RPMI7951 (cell line): Measurements from ENCODE around the gene MOAP1. TPM values are rescaled to one million over a fixed set of nuclear protein-coding genes. Genes with fewer than 3 reads are reported as not detected.
"Not testable (repeated sequence)": the region's sequence is repeated elsewhere in the genome, so short reads cannot be mapped to it uniquely, and the experiment has no call there.

Experiments used
- DNase-seq: peaks from one replicate; pipeline ENCODE4 v3.0.0-alpha.2; 2012; ENCODE audit warnings: low read depth
- total RNA-seq: library from RNA; depleted of rRNA; stranded (reverse); fragments of >200 nt; shearing (Covaris generic); gene quantifications from 2 replicates; pipeline ENCODE4 v1.2.3, GENCODE V29; 2014

Gene MOAP1
- total RNA-seq, 1 experiment from 2014 or later: 6.5 TPM

DNA sequence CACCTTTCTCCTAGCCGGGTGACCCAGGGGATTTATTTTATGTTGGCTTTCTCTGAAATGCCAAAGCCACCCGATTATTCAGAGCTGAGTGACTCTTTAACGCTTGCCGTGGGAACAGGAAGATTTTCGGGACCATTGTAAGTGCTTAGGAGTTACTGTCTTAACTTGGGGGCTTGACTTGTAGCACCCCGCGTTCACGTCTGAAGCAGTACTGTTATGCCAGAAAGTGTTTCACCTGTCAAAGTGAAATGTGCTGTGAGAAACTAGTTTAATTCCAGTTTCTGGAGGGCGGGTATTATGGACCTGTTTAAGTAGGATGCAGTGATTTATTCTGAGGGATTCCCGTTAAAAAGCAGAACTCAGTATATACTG, 638 bp upstream of the MOAP1 start:
- no peak for DNase-seq

DNA sequence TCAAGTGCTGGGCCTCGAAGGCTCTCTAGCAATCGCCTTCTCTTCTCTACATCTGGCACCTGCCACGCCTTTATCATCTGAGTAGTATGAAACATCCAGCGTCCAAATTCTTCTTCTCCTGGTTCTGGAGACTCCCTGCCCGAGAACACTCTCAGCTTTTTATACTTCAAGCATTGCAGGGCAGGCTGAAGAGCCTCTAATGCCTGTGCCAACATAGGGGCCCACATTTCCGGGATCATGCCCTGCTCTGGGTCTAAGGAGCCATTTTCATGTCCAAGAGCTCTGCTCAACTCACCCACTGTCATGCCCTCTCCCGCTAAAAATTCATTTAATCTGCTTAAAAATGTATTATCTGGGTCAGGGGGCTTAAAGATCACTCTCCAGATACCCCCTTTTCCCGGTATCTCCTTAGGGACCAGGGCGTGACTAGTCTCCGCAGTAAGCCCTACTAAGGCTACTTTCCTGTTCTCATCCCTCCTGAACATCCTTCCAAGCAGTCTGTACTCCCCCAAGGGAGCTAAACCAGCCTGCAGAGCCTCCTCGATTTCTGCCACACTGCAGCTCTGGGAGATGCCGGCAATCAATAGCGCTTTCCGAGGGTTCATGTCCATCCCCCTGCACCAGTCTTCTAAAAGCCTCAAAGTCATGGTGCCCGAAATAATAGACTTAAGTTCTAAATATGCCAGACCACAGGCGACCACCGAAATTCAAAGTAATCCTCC, 940 bp downstream of the MOAP1 start:
- DNase-seq: no peak

DNA sequence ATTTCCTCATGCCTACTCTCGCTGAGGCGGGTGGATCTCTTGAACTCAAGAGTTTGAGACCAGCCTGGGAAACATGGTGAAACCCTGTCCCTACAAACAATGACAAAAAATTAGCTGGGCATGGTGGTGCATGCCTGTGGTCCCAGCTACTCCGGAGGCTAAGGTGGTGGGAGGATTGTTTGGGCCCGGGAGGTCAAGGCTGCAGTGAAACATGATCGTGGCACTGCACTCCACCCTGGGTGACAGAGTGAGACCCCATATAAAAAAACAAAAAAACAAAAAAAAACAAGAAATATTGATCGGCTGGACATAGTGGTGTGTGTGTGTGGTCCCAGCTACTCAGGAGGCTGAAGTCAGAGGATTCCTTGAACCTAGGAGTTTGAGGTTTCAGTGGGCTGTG, 9.2 kb downstream of the MOAP1 start:
- DNase-seq: no peak

DNA sequence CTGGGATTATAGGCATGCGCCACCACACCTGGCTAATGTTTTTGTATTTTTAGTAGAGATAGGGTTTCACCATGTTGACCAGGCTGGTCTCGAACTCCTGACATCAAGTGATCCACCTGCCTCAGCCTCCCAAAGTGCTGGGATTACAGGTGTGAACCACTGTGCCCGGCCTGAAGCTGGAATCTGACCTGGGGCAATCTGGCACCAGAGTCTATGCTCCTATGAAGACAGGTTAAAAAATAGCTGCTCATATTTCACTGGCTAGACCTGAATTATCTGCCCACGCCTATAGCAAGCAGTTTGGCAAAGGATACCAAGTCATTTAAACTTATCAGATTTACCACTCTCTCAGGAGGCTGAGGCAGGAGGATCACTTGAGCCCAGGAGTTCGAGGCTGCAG, 10.0 kb downstream of the MOAP1 start:
- not testable (repeated sequence) for DNase-seq

DNA sequence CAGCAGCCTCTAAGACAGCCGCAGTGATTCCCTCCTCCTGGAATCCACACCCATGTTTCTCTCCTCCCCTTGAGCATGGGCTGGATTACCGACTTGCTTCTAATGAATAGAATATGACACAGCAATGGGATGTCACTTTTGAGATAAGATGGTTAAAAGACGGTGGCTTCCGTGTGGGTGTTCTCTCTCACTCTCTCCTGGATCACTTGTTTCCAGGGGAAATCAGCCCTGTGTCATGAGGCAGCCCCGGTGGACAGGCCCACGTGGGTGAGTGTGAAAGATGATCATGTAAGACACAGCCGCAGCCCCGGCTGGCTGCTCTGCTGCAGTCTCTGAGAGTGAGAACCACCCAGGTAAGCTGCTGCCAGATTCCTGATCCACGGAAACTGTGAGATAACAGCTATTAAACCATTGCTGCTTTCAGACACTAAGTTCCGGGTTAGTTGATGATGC, 10.7 kb downstream of the MOAP1 start:
- no peak for DNase-seq

DNA sequence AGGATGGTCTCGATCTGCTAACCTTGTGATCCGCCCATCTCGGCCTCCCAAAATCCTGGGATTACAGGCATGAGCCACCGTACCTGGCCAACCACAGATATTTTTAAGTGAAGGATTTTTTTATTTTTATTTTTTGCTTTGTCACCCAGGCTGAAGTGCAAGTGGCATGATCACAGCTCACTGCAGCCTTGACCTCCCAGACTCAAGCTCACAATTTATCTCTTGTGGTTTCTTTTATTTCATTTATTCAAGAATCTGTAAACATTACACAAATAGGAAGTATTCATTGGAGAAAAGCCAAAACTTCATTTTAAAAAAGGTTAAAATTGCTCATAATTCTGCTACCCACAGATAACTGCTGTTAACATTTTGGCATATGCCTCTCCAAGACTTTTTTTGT, 13.3 kb downstream of the MOAP1 start:
- no peak for DNase-seq

DNA sequence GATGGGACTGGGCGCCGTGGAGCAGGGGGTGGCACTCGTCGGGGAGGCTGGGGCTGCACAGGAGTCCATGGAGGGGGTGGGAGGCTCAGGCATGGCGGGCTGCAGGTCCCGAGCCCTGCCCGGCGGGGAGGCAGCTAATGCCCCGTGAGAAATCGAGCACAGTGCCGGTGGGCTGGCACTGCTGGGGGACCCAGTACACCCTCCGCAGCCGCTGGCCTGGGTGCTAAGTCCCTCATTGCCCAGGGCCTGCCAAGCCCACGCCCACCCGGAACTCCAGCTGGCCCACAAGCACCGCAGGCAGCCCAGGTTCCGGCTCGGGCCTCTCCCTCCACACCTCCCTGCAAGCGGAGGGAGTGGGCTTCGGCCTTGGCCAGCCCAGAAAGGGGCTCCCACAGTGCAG, 14.6 kb downstream of the MOAP1 start:
- DNase-seq: not testable (repeated sequence)

DNA sequence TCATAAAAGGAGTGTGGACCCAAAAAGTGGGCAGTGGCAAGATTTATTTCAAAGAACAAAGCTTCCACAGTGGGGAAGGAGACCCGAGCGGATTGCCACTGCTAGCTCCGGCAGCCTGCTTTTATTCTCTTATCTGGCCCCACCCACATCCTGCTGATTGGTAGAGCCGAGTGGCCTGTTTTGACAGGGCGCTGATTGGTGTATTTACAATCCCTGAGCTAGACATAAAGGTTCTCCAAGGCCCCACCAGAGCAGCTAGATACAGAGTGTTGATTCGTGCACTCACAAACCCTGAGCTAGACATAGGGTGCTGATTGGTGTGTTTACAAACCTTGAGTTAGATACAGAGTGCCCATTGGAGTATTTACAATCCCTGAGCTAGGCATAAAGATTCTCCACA, 15.1 kb downstream of the MOAP1 start:
- not testable (repeated sequence) for DNase-seq

DNA sequence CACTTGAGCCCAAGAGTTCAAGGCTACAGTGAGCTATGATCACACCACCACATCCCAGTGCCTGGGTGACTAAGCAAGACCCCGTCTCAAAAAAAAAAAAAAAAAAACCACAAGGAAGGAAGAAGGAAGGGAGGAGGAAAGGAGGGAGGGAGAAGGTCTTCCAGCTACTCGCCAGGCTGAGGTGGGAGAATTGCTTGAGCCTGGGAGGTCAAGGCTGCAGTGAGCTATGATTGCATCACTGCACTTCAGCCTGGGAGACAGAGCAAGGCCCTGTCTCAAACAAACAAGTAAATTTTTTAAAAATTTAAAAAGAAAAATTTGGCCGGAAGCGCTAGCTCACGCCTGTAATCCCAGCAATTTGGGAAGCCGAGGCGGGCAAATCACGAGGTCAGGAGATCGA, 16.1 kb downstream of the MOAP1 start:
- DNase-seq: not testable (repeated sequence)

DNA sequence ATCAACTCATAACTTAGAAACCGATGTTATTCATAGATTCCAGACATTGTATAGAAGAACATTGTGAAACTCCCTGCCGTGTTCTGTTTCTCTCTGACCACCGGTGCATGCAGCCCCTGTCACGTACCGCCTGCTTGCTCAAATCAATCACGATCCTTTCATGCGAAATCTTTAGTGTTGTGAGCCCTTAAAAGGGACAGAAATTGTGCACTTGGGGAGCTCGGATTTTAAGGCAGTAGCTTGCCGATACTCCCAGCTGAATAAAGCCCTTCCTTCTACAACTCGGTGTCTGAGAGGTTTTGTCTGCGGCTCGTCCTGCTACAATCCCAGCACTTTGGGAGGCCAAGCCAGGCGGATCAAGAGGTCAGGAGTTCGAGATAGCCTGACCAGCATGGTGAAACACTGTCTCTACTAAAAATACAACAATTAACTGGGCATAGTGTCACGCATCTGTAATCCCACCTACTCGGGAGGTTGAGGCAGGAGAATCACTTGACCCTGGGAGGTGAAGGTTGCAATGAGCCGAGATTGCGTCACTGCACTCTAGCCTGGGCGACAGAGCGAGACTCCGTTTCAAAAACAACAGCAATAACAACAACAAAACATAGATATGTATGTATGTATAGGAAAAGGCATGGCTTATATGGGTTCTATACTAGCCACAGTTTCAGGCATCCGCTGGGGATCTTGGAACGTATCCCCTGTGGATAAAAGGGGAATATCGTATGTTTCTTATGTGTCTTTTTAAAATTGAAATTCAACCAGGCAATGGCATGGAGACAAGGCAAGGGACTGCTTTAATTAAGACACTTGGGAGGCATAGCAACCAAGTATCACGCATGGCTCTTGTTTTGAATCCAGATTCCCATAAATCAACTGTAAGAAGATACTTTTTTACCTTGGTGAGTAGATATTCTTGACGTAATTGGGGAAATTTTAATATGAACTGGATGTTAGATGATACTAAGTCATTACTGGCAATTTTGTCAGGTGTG, 19.1 kb downstream of the MOAP1 start:
- DNase-seq: not testable (repeated sequence)

DNA sequence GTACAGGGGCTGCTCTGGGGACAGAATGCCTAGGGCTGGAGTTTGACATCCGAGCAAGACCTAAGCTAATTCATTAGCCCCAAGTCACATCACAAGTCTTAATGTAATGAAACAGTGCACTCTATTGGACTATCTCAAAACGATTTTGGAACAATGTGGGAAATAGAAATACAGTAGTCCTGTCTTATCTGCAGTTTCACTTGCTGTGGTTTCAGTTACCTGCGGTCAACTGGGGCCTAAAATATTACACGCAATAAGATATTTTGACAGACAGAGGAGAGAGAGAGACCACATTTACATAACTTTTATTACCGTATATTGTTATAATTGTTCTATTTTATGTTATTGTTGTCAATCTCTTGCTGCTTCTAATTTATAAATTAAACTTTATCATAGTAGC, 21.1 kb downstream of the MOAP1 start:
- no peak for DNase-seq

DNA sequence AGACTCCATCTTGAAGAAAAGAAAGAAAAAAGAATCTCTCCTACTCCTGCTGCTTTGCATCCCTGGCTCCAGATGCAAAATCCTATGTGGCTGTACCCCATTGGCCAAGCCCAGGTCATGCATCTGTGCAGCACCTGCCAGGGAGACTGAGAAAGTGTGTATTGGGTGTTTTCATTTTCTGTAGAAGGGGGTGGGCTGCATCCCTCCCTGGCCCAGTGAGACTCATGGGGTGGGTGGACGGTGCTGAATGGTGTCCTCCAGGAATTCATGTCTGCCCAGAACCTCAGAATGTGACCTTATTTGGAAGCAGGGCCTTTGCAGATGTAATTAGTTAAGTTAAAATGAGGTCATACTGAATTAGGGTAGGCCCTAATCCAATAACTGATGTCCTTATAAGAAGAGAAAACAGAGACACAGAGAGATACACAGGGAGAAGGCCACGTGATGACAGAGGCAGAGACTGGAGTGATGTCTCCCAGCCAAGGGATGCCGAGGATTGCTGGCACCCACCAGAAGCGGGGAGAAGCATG, 23.2 kb downstream of the MOAP1 start:
- DNase-seq: no peak

DNA sequence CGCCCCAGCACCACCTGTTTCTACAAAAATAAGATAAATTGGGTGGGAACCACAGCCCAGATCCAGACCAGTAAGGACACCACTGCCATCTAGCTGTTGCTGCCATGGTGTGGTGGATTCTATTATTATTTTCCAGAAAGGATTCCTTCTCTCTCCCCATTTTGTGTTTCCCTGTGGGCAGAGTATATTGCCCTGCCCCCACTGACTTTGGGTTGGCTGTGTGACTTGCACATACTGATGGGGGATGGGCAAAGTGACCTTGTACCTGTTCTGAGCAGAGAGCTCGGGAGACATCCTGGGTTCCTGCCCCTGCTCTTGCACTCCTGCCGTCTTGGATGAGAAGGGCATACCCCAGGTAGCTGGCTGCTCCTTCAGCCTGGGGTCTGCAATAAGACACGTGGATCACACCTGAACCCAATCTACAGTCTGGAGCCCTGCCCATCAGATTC, 24.3 kb downstream of the MOAP1 start:
- DNase-seq: no peak

DNA sequence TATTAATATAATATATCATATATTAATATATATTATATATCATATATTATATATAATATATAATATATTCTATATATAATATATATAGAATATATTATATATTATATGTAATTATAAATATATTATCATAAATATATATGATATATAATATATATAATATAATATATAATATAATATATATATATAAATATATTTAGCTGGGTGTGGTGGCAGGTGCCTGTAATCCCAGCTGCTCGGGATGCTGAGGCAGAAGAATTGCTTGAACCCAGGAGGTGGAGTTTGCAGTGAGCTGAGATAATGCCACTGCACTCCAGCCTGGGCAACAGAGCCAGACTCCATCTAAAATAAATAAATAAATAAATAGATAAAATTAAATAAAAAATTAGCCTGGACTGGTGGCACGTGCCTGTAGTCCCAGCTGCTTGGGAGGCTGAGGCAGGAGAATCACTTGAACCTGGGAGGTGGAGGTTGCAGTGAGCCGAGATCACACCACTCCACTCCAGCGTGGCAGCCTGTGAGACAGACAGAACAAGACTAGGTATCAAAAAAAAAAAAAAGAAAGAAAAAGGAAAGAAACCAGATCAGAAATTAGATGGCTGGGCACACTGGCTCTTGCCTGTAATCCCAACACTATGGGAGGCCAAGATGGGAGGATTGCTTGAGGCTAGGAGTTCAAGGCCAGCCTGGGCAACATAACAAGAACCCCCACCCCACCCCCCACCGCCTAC, 24.9 kb downstream of the MOAP1 start:
- not testable (repeated sequence) for DNase-seq

DNA sequence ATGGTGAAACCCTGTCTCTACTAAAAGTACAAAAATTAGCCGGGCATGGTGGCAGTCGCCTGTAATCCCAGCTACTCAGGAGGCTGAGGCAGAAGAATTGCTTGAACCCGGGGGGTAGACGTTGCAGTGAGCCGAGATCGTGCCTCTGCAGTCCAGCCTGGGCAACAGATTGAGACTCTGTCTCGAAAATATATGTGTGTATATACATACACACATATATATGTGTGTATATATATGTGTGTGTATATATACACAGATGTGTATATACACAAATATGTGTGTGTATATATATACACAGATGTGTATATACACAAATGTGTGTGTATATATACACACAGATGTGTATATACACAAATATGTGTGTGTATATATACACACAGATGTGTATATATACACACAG, 26.3 kb downstream of the MOAP1 start:
- DNase-seq: not testable (repeated sequence)

DNA sequence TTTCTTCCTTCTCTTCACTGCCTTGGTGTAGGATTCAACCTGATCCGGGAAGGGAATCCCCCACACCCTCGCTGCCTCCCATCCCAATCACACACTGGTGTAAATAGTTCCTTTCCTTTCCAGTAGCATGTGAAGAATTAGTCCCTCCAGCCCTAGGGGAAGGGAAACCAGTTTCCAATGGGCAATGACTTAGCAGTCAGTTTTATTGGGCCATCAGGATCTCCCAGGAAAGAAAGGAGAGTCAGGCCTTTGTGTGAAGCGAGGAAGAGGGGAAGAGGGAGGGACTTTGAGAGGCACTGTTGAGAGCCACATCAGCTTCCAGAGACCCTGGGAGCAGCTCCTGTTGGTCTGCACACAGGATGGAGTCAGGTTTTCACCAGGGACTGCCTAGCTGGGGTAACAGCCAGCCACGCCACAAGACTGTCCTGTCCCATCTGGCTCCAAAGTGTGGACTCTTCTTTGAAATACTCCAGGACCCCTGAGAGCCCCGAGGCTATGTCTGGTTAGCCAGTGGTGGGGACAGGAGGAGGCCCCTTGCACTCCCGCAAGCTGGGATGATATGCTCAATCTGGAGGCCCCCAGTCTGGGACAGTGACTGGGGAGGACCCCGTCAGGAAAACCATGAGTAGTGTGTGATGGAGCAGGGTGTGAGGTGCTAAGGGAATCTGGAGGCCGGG, 27.9 kb downstream of the MOAP1 start:
- no peak for DNase-seq

DNA sequence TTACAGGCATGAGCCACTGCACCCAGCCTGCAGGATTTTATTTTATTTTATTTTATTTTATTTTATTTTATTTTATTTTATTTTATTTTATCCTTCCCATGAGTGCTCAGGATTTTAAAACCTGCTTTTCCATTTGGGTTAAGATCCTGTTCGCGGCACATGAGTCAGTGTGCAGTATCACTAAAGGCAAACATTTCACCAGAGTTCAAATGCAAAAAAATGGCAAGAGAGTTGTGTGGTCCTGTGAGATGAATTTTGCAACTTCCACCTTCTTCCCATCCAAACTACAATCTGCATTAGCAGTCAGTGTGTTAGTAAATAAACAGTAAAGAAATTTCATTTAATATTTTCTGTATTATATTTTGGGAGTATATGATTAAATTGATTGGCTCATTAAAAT, 29.0 kb downstream of the MOAP1 start:
- DNase-seq: no peak

DNA sequence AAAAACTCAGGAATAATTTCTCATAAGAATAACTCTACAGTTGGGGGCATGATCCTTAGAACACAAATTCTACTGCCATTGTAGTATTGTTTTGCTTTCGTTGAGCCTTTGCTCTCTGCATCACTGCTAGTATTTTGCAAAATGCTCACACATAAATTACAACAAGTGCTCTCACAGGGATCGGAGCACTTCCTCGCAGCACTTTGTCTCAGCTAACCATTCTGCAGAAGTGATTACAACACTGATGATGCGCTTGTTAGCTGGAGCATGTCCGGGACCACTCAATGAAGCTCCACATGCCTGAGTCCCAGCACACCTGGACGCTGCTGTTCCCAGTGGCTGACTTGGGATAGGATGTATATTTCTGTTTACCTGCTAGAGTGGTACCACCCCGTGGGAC, 31.6 kb downstream of the MOAP1 start:
- DNase-seq: no peak

DNA sequence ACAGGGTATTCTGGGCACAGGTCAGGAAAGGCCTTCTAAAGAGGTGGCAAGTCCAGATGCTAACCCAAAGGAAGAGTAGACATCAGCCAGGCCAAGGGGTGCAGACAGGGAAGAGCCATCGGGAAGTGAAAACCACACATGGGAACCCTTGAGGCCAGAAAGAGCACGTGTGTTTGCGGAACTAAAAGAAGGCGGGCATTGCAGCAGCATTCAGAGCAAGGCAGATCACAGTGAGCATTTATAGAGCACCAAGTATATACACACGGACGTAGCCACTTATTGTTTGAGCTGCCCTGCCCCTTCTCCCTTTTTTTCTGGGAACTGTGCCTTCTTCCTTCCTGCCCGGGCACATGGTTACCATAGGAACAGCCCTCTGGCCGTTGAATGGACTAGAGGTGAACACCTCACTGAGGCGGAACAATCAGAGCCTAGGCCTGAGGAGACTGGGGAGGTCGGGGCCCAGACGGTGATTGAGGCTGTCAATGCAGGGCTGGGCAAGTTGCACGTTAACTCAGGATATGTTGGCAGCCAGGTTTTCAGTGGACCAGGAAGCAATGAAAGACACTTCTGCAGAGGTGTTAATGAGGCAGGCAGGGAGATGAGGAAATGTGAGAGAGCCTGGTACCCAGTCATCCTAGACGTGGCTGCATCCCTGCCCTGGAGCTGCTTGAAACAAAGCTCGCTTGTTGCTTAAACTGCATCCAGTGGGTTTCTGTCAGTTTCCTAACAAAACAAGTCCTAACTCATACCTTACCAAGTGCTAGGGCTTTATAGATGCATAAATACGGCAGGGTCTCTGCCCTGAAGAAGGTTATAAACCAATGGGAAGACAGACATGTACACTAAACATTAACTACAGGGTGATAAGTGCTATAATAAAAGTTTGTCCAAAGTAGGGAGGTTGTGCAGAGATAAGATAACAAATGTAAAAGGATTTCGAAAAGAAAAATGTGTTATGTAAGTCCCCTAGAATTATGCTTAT, 34.2 kb downstream of the MOAP1 start:
- DNase-seq: no peak

DNA sequence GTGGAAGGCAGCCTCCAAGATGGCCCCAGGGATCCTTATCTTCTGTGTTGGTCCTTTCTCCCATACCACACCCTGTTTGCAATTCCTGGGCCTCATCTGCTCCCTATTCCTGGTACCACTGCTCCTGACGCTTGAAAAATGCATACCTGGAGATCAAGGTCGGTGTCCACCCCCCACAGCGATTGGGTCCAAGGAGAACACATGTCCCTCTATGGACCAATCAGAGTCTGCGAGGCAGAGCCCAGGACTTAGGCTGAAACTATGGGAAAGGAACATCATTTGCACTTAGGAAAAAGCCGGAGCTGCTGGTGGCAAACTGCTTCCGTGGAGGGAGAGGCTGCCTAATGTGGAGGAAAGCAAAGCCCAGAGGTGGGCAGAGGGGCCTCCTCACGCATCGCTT, 35.7 kb downstream of the MOAP1 start:
- no peak for DNase-seq
